GM19438 (cell line): ENCODE measurements around the gene ATG2B.
"Not testable (repeated sequence)": the region's sequence is repeated elsewhere in the genome, so short reads cannot be mapped to it uniquely, and the experiment has no call there.

Source experiments
- ATAC-seq: cut with Tn5 transposase; IDR thresholded peaks from one replicate; pipeline ENCODE4 v1.9.1; 2021; ENCODE audit warnings: low read depth; ENCODE audit not compliant: unreplicated experiment

Gene ATG2B

DNA sequence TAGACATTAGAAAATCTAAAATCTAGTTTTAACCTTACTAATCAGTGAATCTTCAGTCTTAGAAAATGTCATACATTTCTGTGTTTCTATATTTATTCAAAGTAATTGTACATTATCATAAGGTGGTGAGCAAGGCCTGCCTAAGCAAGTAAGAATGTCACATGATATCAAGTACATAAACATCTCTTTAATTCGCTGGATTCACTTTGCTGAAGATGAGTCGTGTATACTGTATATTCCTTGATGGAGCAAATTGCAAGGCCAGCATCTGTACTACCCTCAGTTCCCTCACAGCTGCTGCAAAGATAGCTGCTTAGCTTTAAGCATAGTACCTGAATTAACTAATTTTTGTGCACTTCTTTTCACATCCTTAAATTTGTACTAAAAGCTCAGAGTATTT, 20.3 kb upstream of the ATG2B start:
- no peak for ATAC-seq

DNA sequence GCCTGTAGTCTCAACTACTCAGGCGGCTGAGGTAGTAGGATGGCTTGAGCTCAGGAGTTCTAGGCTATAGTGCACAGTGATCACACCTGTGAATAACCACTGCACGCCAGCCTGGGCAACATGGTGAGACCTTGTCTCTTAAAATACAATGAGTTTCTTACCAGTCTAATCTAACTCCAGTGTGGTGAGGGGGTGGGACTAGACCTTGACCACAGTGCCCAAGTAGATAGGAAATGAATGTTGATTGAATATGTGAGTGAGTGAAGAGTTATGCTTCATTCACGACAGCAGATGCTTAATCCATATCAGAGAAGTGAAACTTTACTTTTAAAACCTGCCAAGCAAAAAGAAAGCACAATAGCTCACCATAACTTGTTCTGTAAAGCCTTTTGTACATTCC, 17.6 kb upstream of the ATG2B start:
- peak; percentile 63 for ATAC-seq

DNA sequence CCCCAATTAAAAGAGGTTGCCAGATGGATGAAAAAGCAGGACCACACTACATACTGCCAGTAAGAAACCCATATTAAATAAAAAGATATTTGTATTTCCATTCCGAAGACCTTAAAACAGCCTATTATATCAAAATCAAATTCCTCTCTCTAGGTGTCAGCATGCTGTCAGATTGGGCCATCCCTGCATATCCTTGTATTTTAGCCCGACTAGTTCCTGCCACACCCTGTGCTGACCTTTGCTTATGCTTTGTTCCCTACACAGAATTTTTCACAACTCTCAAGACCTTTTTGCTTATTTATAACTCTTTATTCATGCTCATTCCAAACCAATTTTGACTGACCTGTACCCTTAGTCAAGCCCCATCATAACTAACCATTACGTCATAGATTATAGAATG, 13.0 kb upstream of the ATG2B start:
- no peak for ATAC-seq

DNA sequence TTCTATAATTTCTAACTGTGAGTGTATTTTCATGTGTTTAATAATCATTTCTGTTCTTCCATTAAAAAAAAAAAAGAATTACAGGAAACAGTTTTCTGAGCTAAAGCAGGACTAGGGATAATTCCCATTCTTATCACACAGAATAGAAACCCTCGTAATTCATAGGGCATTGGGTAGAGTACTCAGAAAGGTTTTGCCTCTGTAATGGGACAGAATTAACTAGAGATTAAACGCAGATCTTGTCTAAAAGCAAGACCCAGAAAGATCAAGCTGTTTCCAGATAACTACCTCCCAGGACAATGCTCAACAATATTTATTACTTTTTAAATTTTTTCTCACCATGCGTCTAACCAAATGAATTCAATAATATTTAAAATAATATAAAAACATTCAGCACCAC, 10.4 kb upstream of the ATG2B start:
- no peak for ATAC-seq

DNA sequence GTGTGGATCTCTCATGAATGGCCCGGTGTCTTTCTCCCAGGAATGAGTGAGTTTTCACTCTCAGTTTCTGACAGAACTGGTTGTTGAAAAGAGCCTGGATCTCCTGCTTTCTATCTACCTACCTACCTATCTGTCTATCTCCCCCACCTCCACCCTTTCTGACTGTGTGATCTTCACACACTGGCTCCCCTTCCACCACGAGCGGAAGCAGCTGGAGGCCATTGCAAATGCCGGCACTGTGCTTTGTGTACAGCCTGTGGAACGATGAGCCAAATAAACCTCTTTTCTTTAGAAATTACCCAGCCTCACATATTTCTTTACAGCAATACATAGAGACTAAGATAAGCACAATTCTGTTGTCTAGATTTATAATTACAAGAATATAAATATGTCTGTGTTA, 7.4 kb upstream of the ATG2B start:
- ATAC-seq, result no peak

DNA sequence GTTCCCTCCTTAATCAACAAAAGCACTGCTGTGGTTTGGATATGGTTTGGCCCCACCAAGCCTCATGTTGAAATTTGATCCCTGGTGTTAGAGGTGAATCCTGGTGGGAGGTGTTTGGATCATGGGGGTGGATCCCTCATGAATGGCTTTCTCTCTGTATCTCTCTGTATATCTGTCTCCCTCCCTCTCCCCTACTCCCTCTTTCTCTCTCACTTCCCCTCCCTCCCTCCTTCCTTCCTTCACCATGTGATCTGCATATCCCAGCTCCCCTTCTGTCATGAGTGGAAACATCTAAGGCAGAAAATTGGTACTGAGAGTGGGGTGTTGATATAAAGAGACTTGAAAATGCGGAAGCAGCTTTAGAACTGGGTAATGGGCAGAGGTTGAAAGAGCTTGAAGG, 5.4 kb upstream of the ATG2B start:
- ATAC-seq, result no peak

DNA sequence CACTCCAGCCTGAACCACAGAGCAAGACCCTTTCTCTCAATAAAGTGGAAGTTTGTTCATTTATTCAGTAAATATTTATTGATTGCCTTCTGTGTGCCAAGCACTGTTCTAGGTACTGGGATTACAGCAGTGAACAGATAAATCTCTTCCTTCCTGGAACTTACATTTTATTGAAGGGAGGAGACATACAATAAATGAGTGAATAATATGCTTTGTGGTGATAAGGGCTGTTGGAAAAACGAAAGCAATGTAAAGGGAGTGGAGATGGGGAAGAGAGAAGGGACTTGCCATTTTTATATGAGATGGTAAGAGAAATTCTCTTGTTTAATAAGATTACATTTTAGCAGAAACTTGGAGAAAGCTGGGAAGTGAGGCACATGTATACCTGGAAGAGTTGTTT, 1.8 kb upstream of the ATG2B start:
- no peak for ATAC-seq

DNA sequence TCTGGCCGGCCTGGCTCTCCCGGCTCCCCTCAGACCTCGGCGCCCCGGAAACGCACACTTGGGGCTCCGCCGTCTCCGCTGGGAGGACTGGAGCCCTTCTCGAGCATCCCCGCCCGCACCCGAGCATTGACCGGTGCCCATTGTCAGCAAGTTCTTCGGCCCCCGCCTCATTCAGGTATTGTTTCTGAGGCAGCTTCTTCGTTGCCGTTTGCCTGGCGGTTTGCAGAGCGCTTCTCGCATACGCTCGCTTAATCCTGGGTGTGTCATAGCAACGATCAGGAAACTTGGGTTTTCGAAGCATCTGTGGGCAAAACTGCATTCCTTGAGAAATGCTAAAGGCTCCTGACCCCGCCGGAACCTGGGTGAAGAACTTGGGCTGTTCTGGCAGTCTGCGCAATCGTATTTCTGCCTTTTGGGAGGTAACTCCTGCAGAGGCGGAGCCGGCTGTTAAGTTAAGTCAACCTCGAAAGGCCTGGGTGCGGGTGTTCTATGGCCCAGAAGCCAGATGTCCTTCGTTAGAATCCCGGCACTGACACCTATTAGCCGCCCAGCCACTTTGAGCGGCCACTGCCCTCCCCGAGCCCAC, 703 bp upstream of the ATG2B start:
- ATAC-seq, result peak; percentile 32

DNA sequence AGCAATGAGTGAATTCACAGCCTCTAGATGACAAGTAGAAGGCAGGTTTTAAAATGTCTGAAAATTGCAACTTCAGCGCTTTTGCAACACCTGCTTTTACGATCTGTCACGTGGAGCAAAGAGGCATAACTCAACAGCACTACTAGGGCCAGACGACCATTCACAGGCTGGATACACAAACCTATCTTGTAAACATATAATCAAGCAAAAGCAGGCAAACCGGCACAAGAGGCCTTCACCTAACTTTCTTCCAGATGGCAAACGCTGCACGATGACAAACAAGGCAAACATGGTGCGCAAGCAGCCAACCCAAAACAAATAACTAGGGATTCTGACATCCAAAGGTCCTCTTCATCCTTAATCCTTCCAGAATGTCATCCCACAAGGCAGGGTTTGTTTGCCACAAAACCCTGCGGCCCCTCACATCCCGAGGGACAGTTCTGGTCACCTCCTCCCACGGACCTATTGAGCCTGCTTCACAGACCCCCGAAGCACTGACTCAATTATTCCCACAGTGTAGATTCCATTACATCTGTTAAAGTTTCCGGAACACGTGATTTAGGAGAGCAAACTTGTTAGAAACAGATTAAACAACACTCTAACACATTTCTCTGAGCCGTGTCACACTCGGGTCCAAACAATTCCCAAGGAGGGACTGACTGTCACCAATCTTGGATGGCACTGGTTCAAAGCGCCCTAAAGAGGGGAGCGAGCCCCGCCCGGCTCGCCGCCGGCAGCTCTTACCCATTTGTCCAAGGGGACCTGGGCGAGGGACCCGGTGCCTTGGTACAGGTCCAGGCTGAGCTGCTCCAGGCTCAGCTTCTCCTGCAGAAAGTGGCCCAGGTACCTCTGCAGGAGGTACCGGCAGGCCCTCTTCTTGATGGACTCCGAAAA, 823 bp downstream of the ATG2B start:
- ATAC-seq, result peak; percentile 21

DNA sequence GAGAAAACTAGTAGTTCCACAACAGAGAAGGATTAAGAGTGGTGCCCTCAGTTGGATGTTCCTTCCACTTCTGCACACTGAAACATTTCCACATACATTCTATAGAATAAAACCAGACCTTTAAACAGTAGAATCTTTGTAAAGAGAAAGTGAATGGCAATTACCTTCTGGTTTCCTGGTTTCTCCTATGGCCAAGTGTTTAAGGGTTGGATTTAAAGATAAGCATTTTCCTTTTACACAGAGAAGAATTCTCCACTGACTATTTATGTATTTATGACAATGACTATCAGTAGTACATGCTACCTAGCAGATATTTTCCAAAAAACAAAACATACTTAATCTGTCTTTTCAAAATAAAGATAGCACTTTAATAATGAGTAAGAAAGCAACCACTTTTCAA, 3.2 kb downstream of the ATG2B start:
- ATAC-seq, result no peak

DNA sequence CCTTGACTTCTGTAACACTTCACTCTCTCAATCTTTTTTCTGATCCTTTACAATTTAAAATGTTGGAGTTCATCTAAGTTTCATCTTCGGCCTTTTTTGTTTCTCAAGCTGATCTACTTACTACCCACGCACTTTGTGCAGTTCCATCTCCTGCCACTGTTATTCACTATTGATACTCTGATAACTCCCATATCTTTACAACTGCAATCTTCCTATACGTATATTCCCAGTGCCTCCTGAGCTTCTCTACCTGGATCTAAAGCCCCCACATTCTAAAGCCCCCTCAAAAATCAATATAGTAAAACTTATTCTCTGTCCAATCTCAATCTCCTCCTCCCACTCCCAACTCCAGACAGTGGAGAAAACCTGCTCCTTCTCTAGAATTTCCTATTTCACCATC, 5.9 kb downstream of the ATG2B start:
- ATAC-seq, result no peak

DNA sequence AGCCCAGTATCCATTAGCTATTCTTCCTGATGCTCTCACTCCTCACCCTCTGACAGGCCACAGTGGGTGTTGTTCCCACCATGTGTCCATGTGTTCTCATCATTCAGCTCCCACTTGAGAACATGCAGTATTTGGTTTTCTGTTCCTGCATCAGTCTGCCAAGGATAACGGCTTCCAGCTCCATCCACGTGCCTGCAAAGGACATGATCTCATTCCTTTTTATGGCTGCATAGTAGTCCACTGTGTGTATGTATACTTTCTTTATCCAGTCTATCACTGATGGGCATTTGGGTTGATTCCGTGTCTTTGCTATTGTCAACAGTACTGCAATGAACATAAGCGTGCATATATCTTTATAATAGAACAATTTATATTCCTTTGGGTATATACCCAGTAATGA, 8.9 kb downstream of the ATG2B start:
- ATAC-seq, result no peak

DNA sequence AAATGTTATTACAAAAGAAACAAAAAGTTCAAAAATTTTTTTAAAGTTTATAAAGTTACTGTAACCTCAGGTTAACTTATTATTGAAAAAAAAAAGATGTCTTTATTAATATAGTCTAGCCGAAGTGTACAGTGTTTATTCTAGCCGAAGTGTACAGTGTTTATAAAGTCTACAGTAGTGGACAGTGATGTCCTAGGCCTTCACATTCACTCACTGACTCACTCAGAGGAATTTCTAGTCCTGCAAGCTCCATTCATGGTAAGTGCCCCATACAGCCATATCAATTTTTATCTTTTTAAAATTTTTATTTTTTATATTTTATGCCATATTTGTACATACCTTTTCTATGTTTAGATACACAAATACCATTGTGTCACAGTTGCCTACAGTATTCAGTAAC, 10.4 kb downstream of the ATG2B start:
- no peak for ATAC-seq

DNA sequence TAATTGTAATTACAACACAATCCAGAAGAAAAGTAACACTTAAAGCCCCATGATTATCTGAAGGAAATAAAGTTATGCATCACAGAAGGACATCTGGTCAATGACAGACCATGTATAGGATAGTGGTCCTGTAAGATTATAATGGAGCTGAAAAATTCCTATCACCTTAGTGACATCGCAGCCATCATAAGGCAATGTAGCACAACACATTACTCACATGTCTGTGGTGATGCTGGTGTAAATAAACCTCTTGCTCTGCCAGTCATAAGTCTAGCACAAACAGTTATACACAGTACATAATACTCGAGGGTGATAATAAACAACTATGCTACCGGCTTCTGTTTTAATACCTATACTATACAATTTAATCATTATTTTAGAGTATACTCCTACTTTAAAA, 11.2 kb downstream of the ATG2B start:
- no peak for ATAC-seq

DNA sequence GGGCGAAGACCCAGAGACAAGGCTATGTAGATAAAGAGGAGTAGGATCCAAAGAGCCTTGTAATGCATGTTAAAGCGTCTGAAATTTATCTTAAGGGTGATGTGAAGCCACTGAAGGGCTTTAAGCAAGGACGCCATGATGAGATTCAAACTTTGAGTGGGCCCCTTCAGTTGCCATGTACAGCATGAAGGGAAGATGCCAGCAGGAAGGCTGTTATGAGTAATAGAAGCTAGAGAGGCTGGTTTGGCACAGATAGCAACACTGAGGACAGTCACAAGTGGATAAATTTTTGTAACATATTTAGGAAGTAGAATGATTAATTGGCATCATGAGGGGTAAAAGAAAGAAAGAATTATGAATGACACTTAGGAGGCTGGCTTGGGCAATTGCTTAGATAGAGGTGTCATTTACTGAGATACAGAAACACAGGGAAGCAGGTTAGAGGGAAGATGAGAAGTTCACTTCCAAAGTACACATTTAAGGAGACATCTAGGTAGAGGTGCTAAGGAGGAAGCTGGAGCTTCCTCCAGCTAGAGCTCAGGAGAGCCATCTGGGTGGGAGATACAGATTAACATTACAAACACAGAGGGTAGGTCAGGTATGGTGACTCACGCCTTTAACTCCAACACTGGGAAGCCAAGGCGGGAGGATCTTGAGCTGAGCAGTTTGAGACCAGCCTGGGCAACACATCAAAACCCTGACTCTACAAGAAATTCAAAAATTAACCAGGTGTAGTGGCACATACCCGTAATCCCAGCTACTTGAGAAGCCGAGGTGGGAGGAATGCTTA, 13.7 kb downstream of the ATG2B start:
- ATAC-seq, result no peak

DNA sequence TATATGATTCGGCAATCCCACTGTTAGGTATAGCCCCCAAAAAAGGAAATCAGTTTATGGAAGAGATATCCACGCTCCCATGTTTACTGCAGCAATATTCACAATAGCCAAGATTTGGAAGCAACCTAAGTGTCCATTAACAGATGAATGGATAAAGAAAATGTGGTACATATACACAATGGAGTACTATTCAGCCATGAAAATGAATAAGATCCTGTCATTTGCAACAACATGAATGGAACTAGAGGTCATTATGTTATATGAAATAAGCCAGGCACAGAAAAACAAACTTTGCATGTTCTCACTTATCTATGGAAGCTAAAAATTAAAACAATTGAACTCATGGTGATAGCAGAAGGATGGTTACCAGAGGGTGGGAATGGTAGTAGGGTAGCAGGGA, 15.2 kb downstream of the ATG2B start:
- not testable (repeated sequence) for ATAC-seq

DNA sequence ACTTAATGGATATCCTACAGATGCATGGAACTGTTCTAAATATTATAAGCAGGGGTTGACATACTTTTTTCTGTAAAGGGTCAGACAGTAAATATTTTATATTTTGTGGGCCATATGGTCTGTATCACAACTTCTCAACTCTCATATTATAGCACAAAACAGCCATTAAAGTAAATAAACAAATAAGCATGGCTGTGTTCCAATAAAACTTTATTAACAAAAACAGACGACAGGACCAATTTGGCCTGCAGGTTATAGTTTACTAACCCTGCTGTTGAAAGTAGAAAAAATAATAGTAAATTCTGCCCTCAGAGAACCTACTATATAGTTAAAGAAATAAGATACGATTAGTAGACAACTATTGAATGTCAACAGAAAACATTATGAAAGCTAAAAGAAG, 17.5 kb downstream of the ATG2B start:
- no peak for ATAC-seq

DNA sequence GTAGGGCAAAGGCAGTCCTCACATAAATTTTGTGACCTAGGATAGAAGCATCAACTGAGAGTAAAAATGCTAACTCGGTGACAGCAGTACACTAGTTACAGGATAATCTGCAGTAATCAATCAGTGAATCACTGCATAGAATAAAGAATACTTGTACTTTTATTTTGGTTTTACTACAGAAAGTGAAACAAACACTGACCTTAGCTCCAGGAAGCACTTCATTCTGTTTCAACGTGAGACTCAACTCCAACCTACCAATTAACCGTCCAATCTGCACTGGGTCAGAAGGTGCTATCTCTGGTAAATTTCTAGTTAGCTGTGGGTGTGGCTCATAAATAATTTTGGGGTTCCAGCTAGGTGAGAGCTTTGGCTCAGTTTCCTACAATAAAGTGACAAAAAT, 21.8 kb downstream of the ATG2B start:
- ATAC-seq, result no peak

DNA sequence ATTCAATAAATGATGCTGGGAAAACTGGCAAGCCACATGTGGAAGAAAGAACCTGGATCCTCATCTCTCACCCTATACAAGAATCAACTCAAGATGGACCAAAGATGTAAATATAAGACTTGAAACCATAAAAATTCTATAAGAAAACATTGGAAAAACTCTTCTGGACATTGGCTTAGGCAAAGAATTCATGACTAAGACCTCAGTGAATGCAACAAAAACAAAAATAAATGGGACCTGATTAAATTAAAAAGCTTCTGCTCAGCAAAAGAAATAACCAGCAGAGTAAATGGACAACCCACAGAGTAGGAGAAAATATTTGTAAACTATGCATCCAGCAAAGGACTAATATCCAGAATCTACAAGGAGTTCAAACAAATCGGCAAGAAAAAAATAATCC, 24.6 kb downstream of the ATG2B start:
- no peak for ATAC-seq

DNA sequence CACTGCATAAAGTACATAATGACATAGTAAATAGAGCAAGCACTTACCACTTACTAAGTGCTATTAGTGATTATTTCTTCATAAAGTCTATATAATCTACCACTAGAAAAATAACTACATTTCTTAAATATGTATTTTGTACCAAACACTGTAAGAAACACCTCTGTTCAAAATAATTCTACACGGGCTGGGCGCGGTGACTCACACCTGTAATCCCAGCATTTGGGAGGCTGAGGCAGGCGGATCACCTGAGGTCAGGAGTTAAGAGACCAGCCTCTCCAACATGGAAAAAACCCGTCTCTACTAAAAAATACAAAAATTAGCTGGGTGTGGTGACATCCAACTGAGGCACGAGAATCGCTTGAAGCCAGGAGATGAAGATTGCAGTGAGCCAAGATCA, 38.9 kb downstream of the ATG2B start:
- ATAC-seq, result no peak

DNA sequence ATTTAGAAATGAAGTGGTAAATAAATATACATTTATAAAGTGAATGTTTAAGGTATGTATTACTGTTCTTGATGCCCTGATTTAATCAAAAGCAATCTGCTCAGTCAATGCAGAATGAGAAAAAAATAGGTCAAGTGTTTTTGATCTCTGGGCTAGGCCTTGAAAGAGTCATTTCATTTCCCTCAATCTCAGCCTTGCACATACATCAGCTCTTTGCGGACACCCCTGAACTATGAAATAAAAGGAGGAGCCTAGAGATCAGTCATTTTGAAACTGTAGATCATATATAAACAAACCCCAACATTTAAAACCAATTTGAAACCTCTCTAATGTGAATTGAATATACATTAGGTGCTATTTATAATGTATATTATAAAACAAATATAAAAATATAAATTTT, 42.5 kb downstream of the ATG2B start:
- ATAC-seq, result no peak

DNA sequence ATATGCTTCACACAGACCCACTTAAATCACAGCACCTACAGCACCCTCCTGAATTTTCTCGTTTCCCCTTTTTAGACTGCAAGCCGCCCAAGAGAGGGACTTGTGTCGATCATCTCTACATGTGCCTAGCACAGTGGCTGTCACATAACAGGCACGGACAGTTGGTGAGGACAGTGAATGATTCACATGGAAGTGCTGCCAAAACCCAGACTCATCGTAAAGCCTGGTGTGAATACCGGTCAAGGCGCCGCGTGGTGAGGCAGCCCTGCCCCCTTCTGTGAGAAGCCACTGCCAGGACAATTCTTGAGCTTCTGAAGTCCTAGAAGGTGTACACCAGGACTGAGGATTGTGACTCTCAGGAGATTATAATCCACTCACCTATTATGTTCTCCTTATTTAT, 44.3 kb downstream of the ATG2B start:
- no peak for ATAC-seq
